NB4 (cell line): Measurements from ENCODE around the gene INPP5B.

Source experiments
- DNase-seq: peaks from one replicate; pipeline ENCODE4 v3.0.0; 2010; ENCODE audit warnings: low read depth
- H3K4me3 ChIP-seq: one replicate; pipeline ENCODE4 v1.5.1; 2011; ENCODE audit warnings: mild to moderate bottlenecking, low read depth, low read length, moderate library complexity
- MAX ChIP-seq: IDR thresholded peaks from 2 replicates; pipeline ENCODE4 v1.6.1; 2011; ENCODE audit warnings: low read depth, low read length
- MYC ChIP-seq: IDR thresholded peaks from 2 replicates; pipeline ENCODE4 v1.6.1; 2011; ENCODE audit warnings: low read depth, low read length
- POLR2A ChIP-seq: IDR thresholded peaks from 2 replicates; pipeline ENCODE4 v1.6.1; 2011; ENCODE audit warnings: mild to moderate bottlenecking; ENCODE audit not compliant: insufficient read length; ENCODE audit errors: extremely low read depth
- TF ChIP-seq, protein P1 (sequence below): IDR thresholded peaks from one replicate; pipeline ENCODE4 v1.5.1; 2012; ENCODE audit warnings: low read depth, low read length

INPP5B gene

DNA sequence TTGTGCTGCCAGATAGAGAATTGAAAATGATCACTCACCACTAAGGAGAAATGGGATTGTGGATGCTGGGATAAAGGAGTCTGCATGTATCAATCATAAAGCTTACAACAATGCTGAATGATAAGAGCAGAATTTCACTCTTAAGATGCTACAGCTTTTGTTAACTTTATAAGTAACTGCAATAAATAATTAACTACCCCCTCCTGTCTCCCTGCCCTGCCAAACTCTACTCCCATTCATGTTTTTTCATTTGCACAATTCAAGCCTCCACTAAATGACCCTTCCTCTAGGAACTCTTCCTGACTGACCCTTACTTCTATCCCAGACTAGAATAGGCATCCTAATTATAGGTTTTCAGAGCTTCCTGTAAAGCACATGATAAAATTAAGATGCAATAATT is 102.3 kb downstream of the INPP5B start:
- no peak overlapping the region for H3K4me3 ChIP-seq
- no peak for DNase-seq
- TF ChIP-seq MAX: no peak
- TF ChIP-seq, protein P1, sequence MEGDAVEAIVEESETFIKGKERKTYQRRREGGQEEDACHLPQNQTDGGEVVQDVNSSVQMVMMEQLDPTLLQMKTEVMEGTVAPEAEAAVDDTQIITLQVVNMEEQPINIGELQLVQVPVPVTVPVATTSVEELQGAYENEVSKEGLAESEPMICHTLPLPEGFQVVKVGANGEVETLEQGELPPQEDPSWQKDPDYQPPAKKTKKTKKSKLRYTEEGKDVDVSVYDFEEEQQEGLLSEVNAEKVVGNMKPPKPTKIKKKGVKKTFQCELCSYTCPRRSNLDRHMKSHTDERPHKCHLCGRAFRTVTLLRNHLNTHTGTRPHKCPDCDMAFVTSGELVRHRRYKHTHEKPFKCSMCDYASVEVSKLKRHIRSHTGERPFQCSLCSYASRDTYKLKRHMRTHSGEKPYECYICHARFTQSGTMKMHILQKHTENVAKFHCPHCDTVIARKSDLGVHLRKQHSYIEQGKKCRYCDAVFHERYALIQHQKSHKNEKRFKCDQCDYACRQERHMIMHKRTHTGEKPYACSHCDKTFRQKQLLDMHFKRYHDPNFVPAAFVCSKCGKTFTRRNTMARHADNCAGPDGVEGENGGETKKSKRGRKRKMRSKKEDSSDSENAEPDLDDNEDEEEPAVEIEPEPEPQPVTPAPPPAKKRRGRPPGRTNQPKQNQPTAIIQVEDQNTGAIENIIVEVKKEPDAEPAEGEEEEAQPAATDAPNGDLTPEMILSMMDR: no peak
- no peak for TF ChIP-seq POLR2A
- no peak for TF ChIP-seq MYC

DNA sequence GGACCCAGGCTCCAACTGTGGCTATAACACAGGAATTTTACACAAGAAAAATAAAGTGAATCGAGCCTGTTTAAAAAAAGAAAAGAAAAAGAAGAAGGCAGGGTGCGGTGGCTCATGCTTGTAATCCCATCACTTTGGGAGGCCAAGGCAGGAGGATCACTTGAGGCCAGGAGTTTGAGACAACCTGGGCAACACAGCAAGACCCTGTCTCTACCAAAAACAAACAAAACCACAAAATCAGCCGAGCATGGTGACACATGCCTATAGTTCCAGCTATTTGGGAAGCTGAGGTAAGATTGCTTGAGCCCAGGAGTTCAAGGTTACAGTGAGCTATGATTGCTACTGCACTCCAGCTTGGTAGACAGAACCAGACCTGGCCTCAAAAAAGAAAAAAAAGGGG is 105.2 kb downstream of the INPP5B start:
- H3K4me3 ChIP-seq: no peak overlapping the region
- TF ChIP-seq, protein P1: no peak
- TF ChIP-seq POLR2A (no peak), MAX (no peak), MYC (no peak)
- DNase-seq: no peak

DNA sequence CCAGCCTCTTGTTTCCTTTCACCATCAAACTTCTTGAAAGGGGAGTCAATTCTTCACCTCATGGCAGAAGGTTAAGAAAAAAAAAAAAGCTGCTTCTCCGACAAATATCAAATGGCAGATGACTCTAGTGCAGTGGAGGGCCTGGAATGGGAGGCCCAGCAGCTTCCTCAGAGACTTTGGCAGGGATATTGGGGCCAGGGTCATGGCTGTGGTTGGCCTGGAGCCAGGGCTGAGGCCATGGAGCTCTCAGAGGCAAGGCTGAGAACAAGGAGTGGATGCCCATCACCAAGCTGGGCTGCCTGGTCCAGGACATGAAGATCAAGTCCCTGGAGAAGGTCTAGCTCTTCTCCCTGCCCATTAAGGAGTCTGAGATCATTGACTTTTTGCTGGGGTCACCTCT is 106.1 kb downstream of the INPP5B start:
- no peak for TF ChIP-seq MYC
- TF ChIP-seq, protein P1: no peak
- no peak for TF ChIP-seq POLR2A
- no peak for TF ChIP-seq MAX
- no peak overlapping the region for H3K4me3 ChIP-seq
- DNase-seq: no peak

DNA sequence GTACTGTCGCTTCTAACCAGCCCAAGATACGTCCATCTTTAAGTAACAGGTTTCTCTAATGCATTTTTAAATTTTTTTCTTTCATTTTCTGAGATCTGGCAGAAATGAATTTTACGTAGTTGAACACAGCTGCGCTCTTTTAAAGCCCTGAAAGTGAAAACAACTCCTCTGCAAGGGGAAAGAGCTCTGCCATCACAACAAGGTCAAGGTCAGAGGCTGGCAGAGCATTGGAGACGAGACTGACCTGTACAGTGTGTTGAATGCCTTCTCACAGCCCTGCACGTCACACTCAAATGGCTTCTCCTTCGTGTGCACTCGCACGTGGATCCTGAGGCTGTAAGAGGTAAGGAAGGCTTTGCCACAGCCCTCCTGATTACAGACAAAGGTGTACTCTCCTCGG is 107.2 kb downstream of the INPP5B start:
- no peak for TF ChIP-seq MYC
- TF ChIP-seq, protein P1: no peak
- no peak overlapping the region for H3K4me3 ChIP-seq
- no peak for DNase-seq

DNA sequence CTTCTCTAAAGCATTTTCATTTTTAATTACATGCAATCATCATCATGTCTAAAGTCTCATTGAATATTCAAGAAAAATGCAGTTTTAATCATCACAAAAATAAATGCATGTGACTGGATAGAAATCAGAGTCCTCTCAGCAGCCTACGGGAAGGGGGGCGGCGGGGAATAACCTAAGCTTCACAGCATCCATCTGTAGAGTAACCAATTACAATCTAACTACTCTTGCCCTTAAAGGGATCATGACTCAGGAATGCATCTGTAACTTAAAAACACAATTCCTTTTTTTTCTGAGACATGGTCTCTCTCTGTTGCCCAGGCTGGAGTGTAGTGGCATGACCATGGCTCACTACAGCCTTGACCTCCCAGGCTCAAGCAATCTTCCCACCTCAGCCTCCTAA is 110.1 kb downstream of the INPP5B start:
- no peak for TF ChIP-seq POLR2A
- no peak for DNase-seq
- H3K4me3 ChIP-seq: no peak overlapping the region

GRCh38 chr1:37831809-37832208 is 115.0 kb downstream of the INPP5B start:
- no peak overlapping the region for H3K4me3 ChIP-seq
- DNase-seq: no peak
- TF ChIP-seq POLR2A (no peak), MAX (no peak), MYC (no peak)
- TF ChIP-seq, protein P1: no peak

GRCh38 chr1:37831109-37831508 is 115.7 kb downstream of the INPP5B start:
- no peak for DNase-seq

More at GRCh38 chr1:37831109-37831508, 115.7 kb downstream of the INPP5B start:
- TF ChIP-seq MYC (no peak), POLR2A (no peak), MAX (no peak)
- TF ChIP-seq, protein P1: no peak
- no peak overlapping the region for H3K4me3 ChIP-seq
